Endodermal cell (in vitro differentiated cells): ENCODE data around the gene CORO1C. TPM values are rescaled to one million over a fixed set of nuclear protein-coding genes. Genes with fewer than 3 reads are reported as not detected.

Experiments used
- DNase-seq: peaks from one replicate; pipeline ENCODE4 v3.0.0-alpha.2; 2017
- H3K27ac ChIP-seq: 2 replicates; pipeline ENCODE4 v1.5.1; 2013; ENCODE audit warnings: mild to moderate bottlenecking, low read depth, low read length, moderate library complexity
- H3K27me3 ChIP-seq: 2 replicates; pipeline ENCODE4 v1.6.1; 2013; ENCODE audit warnings: mild to moderate bottlenecking, low read length, moderate library complexity; ENCODE audit not compliant: insufficient read depth, control insufficient read depth, poor library complexity, severe bottlenecking
- H3K36me3 ChIP-seq: 2 replicates; pipeline ENCODE4 v1.7.0; 2013; ENCODE audit warnings: mild to moderate bottlenecking, low read length, moderate library complexity; ENCODE audit not compliant: control insufficient read depth, insufficient read depth
- H3K4me1 ChIP-seq: one replicate; pipeline ENCODE4 v1.7.0; 2013; ENCODE audit warnings: low read length; ENCODE audit not compliant: control insufficient read depth, insufficient read depth
- H3K4me3 ChIP-seq: 2 replicates; pipeline ENCODE4 v1.5.1; 2013; ENCODE audit warnings: mild to moderate bottlenecking, low read length, moderate library complexity
- H3K9ac ChIP-seq: 2 replicates; pipeline ENCODE4 v1.6.1; 2013; ENCODE audit warnings: mild to moderate bottlenecking, low read length, moderate library complexity; ENCODE audit not compliant: poor library complexity, severe bottlenecking; ENCODE audit errors: extremely low read depth
- H3K9me3 ChIP-seq: 2 replicates; pipeline ENCODE4 v1.6.1; 2013; ENCODE audit warnings: mild to moderate bottlenecking, low read length, moderate library complexity; ENCODE audit not compliant: control insufficient read depth
- H3K27ac Mint-ChIP-seq: 2 replicates; pipeline ENCODE4 v1.8.0; 2020; ENCODE audit warnings: mixed read lengths
- H3K27me3 Mint-ChIP-seq: 2 replicates; pipeline ENCODE4 v1.8.0; 2021; ENCODE audit warnings: mild to moderate bottlenecking, mixed read lengths; ENCODE audit not compliant: insufficient read depth
- H3K36me3 Mint-ChIP-seq: 2 replicates; pipeline ENCODE4 v1.8.0; 2020; ENCODE audit warnings: low read depth, mixed read lengths
- H3K4me1 Mint-ChIP-seq: 2 replicates; pipeline ENCODE4 v1.8.0; 2020; ENCODE audit warnings: mixed read lengths
- H3K4me3 Mint-ChIP-seq: 2 replicates; pipeline ENCODE4 v1.8.0; 2020; ENCODE audit warnings: mild to moderate bottlenecking, moderate library complexity, mixed read lengths
- H3K9me3 Mint-ChIP-seq: 2 replicates; pipeline ENCODE4 v1.8.0; 2020; ENCODE audit warnings: mild to moderate bottlenecking, mixed read lengths
- WGBS, 2 experiments: methylation state at CpG; one replicate each; pipeline versions ENCODE4 v1.1.5 to v1.1.7; 2013; ENCODE audit warnings: missing lambda C conversion rate in 2 of 2, mixed read lengths in 1 of 2; ENCODE audit not compliant: insufficient coverage in 1 of 2, insufficient read length in 1 of 2; 5-methylcytosine and 5-hydroxymethylcytosine counted together
- total RNA-seq, 2 donors: library from RNA; stranded (reverse); fragmentation: NEBNext Ultra II Directional in 1 of 2; extraction: Animal tissue kit (Norgen Biotek cat#: 25700) in 1 of 2; gene quantifications; 2 replicates in 1 of 2; 3 replicates in 1 of 2; pipeline ENCODE4 v1.2.1, GENCODE V29; 2021
- TF ChIP-seq, protein P1 (sequence below): fragments of 200-600 bp; sonication (generic); conservative IDR thresholded peaks from 2 replicates; pipeline ENCODE4 v1.5.0; 2021; ENCODE audit warnings: antibody characterized with exemption, mild to moderate bottlenecking

The CORO1C gene
- total RNA-seq, 2 donors from 2014 or later, result 122 to 125 TPM

DNA sequence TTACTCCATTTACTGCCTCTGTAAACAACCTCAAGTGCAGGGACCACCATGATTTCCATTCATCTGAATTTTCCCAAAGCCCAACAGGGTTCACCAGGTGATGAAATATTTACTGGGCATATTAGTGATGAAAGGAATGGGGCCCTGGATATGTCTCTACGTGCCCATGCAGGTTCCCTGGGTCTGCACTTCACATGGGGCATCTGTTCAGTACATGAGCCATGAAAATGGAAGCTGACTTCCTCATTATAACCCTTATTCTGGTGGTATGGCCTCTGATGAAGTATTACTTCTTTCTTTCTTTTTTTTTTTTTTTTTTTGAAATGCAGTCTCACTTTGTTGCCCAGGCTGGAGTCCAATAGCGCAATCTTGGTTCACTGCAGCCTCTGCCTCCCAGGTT, 26.5 kb upstream of the CORO1C start:
- H3K27me3 Mint-ChIP-seq, result no peaks in the 10 kb centered on the region
- Histone ChIP-seq H3K4me1 (no peaks in the 10 kb centered on the region), H3K9ac (no peak overlapping the region), H3K27ac (no peak overlapping the region), H3K9me3 (no peaks in the 10 kb centered on the region), H3K27me3 (no peaks in the 10 kb centered on the region), H3K36me3 (no peaks in the 10 kb centered on the region), H3K4me3 (no peak overlapping the region)
- TF ChIP-seq, protein P1, sequence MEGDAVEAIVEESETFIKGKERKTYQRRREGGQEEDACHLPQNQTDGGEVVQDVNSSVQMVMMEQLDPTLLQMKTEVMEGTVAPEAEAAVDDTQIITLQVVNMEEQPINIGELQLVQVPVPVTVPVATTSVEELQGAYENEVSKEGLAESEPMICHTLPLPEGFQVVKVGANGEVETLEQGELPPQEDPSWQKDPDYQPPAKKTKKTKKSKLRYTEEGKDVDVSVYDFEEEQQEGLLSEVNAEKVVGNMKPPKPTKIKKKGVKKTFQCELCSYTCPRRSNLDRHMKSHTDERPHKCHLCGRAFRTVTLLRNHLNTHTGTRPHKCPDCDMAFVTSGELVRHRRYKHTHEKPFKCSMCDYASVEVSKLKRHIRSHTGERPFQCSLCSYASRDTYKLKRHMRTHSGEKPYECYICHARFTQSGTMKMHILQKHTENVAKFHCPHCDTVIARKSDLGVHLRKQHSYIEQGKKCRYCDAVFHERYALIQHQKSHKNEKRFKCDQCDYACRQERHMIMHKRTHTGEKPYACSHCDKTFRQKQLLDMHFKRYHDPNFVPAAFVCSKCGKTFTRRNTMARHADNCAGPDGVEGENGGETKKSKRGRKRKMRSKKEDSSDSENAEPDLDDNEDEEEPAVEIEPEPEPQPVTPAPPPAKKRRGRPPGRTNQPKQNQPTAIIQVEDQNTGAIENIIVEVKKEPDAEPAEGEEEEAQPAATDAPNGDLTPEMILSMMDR, result no peak
- H3K27ac Mint-ChIP-seq, result no peak overlapping the region
- H3K4me3 Mint-ChIP-seq, result no peak overlapping the region
- H3K9me3 Mint-ChIP-seq, result no peaks in the 10 kb centered on the region
- H3K4me1 Mint-ChIP-seq, result no peaks in the 10 kb centered on the region
- WGBS, 2 experiments, result 85% methylated on average over 2 of the region's 2 CpGs; no CpG with 5 or more reads in 1 of the 2 experiments
- DNase-seq, result no peak
- no peaks in the 10 kb centered on the region for H3K36me3 Mint-ChIP-seq

DNA sequence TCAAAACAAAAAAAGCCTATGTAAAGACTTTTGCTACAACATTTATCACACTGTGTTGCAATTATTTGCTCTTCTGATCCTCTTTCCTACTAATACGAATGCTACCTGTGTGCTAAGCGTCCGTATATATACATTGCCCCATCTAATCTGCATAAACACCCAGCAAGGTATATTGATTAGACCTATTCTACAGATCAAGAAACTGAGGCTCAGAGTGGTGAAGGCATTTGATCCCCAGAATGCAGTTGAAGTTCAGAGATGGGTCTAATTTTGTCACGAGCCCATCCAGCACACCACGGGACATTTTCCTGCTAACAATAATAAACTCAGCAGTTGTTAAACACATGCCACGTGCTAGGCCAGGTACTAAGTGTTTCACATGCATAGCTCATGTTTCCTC, 25.1 kb upstream of the CORO1C start:
- H3K4me1 ChIP-seq, result no peaks in the 10 kb centered on the region
- H3K4me3 ChIP-seq, result no peak overlapping the region
- H3K4me3 Mint-ChIP-seq, result no peak overlapping the region
- no peaks in the 10 kb centered on the region for H3K27me3 ChIP-seq
- no peak overlapping the region for H3K27ac Mint-ChIP-seq
- no peaks in the 10 kb centered on the region for H3K36me3 ChIP-seq
- 89 to 92% methylated on average over 5 to 6 of the region's 6 CpGs for WGBS, 2 experiments
- H3K36me3 Mint-ChIP-seq, result no peaks in the 10 kb centered on the region
- no peaks in the 10 kb centered on the region for H3K27me3 Mint-ChIP-seq
- H3K9ac ChIP-seq, result no peak overlapping the region
- no peak for DNase-seq
- no peaks in the 10 kb centered on the region for H3K9me3 ChIP-seq
- no peaks in the 10 kb centered on the region for H3K4me1 Mint-ChIP-seq
- no peak overlapping the region for H3K27ac ChIP-seq
- TF ChIP-seq, protein P1, result no peak
- no peaks in the 10 kb centered on the region for H3K9me3 Mint-ChIP-seq

DNA sequence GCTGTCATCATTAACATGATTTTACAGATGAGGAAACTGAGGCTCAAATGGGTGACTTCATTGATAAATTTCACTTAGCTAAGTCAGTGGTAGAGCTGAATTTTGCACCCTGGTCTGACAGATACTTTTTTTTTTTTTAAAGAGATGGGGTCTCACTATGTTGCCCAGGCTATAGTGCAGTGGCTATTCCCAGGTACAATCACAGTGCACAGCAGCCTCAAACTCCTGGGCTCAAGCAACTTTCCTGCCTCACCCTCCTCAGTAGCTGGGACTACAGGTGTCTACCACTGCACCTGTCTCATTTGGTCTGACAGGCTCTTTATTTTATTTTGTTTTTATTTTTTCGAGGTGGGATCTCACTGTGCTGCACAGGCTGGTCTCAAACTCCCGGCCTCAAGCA, 24.2 kb upstream of the CORO1C start:
- Mint-ChIP-seq H3K27ac (no peak overlapping the region), H3K9me3 (no peaks in the 10 kb centered on the region), H3K27me3 (no peaks in the 10 kb centered on the region), H3K36me3 (no peaks in the 10 kb centered on the region), H3K4me3 (no peak overlapping the region), H3K4me1 (peaks cover 3% of the 10 kb centered on the region)
- no peak for DNase-seq
- H3K4me3 ChIP-seq, result no peak overlapping the region
- 85 to 92% methylated on average over 2 of the region's 2 CpGs for WGBS, 2 experiments
- H3K27ac ChIP-seq, result no peak overlapping the region
- TF ChIP-seq, protein P1, result no peak
- H3K9me3 ChIP-seq, result no peaks in the 10 kb centered on the region
- H3K4me1 ChIP-seq, result no peaks in the 10 kb centered on the region
- no peak overlapping the region for H3K9ac ChIP-seq
- no peaks in the 10 kb centered on the region for H3K36me3 ChIP-seq
- H3K27me3 ChIP-seq, result no peaks in the 10 kb centered on the region
